Thymus (tissue), 2 donors: ENCODE results near the gene CCDC8. TPM values are rescaled to one million over a fixed set of nuclear protein-coding genes. Genes with fewer than 3 reads are reported as not detected.

Source experiments
- polyA plus RNA-seq: library from polyadenylated mRNA; stranded (reverse); fragments of 200-250 nt; gene quantifications from one replicate; pipeline ENCODE4 v1.2.3, GENCODE V29; 2013
- total RNA-seq: library from RNA; stranded (reverse); fragments of 120-200 nt; gene quantifications from one replicate; pipeline ENCODE4 v1.2.4, GENCODE V29; 2013
- donor health status: healthy.

Gene CCDC8
- total and polyA plus RNA-seq, 2 donors, result 8.6 to 10.3 TPM

Other genes with a start within 250 kb of the CCDC8 start
- gene IGFL1, start 183.8 kb downstream of the CCDC8 start, total RNA-seq, result 0.99 TPM
- gene IGFL1, start 183.8 kb downstream of the CCDC8 start, polyA plus RNA-seq, result 26.9 TPM
- gene HIF3A, start 116.5 kb downstream of the CCDC8 start, total RNA-seq, result 0.66 TPM
- 13.1 TPM for gene HIF3A, start 116.5 kb downstream of the CCDC8 start, polyA plus RNA-seq
- 44.1 TPM for gene PPP5C, start 66.5 kb downstream of the CCDC8 start, total RNA-seq
- 32.7 TPM for gene PPP5C, start 66.5 kb downstream of the CCDC8 start, polyA plus RNA-seq
- 0.05 TPM for gene PNMA8C, start 15.4 kb upstream of the CCDC8 start, total RNA-seq
- gene PNMA8C, start 15.4 kb upstream of the CCDC8 start, polyA plus RNA-seq, result 0.07 TPM
- gene PNMA8A, start 58.0 kb upstream of the CCDC8 start, total RNA-seq, result 45.4 TPM
- 9.7 TPM for gene PNMA8A, start 58.0 kb upstream of the CCDC8 start, polyA plus RNA-seq
- gene PNMA8B, start 82.3 kb upstream of the CCDC8 start, total RNA-seq, result 4.7 TPM
- 4.4 TPM for gene PNMA8B, start 82.3 kb upstream of the CCDC8 start, polyA plus RNA-seq
- gene CALM3, start 187.8 kb upstream of the CCDC8 start, total RNA-seq, result 116 TPM
- 167 TPM for gene CALM3, start 187.8 kb upstream of the CCDC8 start, polyA plus RNA-seq
- 3.4 TPM for gene PTGIR, start 211.5 kb upstream of the CCDC8 start, total RNA-seq
- gene PTGIR, start 211.5 kb upstream of the CCDC8 start, polyA plus RNA-seq, result 7.8 TPM
- gene GNG8, start 222.6 kb upstream of the CCDC8 start, total RNA-seq, result 3.8 TPM
- not detected for gene GNG8, start 222.6 kb upstream of the CCDC8 start, polyA plus RNA-seq
- gene DACT3, start 247.6 kb upstream of the CCDC8 start, total RNA-seq, result 1.2 TPM
- 3.4 TPM for gene DACT3, start 247.6 kb upstream of the CCDC8 start, polyA plus RNA-seq